ENCODE data around the gene IL22RA1. TPM values are rescaled to one million over a fixed set of nuclear protein-coding genes. Genes with fewer than 3 reads are reported as not detected.

IL22RA1 gene, protein sequence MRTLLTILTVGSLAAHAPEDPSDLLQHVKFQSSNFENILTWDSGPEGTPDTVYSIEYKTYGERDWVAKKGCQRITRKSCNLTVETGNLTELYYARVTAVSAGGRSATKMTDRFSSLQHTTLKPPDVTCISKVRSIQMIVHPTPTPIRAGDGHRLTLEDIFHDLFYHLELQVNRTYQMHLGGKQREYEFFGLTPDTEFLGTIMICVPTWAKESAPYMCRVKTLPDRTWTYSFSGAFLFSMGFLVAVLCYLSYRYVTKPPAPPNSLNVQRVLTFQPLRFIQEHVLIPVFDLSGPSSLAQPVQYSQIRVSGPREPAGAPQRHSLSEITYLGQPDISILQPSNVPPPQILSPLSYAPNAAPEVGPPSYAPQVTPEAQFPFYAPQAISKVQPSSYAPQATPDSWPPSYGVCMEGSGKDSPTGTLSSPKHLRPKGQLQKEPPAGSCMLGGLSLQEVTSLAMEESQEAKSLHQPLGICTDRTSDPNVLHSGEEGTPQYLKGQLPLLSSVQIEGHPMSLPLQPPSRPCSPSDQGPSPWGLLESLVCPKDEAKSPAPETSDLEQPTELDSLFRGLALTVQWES
- not detected for total RNA-seq
- long read RNA-seq = 0 reads

DNA sequence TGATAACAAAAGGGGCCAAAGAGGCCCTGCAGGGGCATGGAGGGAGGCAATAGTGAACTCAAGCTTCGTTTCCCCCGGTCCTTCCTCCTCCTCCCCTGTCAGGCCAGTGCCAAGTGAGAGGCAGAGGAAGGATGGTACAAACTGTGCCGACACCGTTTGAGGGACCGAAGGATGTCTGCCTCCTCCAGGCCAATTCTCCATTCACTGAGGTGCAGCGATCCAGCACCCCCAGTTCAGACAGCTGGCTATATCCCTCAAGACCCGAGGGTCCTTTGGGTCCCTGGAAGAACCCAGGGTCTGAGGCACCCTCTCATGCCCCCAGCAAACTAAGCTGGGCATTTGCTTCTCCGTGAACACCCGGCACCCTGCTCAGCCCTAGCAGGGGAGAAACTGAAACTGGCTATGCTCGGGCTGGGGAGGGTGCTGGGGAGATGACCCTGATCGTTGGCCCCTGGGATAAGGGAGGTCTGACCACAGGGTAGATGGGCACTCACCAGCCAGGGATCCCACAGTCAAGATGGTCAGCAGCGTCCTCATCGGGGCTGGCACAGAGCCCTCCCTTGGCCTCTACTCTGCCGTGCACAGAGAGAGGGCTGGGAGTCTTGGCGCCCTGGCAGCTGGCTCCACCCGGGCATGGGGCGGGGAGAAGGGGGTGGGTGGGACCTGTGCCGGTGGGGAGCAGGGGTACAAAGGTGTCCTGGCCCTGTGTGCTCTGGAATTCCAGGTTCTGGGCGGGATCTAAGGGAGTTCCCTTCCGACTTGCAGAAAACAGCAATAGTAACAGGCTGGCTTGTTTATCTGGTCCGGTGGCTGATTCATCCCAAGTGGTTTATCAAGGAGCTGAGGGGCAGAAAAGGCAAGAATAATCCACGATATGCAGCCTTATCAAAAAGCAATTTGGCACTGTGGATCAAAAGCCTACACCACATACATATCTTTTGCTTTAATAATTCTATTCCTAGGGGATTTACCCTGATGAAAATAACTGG is at the start of gene IL22RA1:
Gene IL22RA1 (minus strand): TSS at position 595 of the 989 bp plus-strand sequence. CDS start 58 bp downstream, at position 537.
- no peak for DNase-seq (ENCODE audit: low spot score)

DNA sequence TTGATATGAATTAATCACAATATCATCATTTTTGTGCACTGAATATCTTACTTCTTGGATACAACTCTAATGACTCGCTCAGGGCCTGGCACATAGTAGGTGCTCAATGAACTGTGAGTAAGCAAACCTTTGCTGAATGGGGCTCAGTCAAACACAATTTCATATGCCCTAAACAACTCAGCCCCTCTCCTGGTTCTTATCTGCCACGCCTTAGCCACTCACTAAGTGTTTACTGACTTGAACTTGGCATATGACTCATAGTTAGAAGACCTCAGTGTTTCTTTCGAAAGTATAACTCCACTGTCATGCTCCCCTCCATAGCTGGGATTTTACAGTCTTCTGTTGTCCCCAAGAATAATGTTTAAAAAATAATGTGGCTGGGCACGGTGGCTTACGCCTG is 48.9 kb upstream of the IL22RA1 start:
- DNase-seq (ENCODE audit: low spot score) = no peak

DNA sequence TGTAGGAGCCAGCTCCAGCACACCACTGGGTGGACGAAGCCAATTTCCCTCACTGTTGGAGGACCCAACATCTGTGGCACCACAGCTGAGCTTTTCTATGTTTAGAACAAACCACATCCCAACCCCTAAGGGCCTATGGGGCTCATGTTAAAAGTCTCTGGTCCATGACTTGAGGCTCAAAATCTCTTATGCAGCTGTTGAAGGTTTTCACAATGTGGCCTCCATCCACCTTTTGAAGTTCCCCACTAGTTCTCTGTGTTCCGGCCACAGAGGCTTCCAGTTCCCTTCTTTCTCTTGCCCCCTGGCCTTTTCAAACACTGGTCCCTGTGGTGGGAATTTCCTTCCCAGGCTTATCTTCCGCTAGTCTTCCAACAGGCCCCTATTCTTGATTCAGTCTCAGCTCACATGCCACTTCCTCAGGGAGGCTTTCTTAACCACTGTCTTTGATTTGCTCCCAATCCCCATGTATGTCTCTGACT is 48.1 kb upstream of the IL22RA1 start:
- DNase-seq (ENCODE audit: low spot score) = peak; percentile 22

DNA sequence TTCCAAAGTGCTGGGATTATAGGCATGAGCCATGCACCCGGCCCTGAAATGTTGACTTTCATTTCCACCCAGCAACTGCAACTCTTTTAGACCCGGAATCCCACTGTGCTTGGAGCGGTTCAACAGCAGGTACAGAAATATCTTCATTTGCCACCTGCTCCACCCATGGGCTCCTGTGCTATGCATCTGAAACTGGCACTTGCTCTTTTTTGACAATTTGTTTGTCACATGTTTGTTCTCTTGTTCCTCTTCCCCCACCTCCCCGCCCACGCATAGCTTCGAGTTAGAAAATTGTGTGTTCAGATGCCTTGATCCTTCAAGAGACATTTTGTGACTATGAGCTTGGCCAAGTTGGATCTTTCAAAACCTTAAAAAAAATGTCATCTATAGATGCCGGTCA is 46.6 kb upstream of the IL22RA1 start:
- no peak for DNase-seq (ENCODE audit: low spot score)

DNA sequence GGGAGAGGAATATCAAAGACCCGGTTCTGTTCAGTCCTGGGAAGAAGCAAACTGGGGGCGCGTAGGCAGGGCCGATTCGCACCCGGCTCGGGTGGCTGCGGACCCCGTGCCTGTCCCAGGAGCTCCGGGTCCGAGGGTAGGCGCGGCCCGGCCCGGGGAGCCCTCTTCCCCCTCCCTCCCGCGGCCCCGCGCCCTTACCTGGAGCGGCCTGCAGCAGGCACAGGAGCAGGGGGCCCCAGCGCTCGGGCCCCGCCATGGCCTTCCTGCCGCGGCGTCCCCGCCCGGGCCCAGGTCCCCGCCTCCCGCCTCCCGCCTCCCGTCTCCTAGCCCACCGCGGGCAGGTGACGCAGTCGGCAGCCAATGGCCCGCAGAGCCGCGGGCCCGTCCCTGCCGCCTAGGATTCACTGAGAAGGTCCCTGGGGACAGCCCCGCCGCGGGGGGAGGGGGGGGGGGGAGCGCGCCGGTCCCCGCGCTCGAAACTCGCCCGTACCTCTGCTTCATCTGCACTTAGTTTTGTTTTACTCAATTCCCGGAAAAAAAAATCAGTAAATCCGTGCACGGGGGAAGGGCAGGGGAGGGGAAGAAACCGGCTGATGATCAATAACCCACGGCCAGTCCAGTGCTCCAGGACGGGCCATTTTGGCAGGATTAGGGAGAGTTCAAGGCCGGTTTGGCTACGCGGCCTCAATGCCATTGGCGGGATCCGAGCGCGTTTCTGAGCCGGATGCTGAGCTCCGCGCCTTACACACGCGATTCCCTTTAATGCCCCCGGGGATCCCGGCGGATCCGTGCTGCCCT is 44.3 kb upstream of the IL22RA1 start, which contains the start of gene IFNLR1:
Gene IFNLR1 (minus strand): TSS at position 297 of the 798 bp plus-strand sequence. CDS start 41 bp downstream, at position 256.
- no peak for DNase-seq (ENCODE audit: low spot score)

DNA sequence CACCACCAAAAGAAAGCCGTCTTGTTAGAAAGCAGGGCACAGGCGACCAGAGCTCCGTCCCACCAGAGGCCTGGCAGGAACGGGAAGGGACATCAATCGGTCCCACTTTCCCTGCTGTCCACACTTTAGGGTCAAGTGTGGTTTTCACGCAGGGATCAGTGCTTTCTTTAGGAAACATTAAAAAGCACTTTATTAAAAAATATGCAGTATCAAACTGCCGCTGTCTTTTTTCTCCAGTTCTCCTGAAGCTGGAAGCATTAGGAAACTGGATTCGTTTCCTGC is 43.7 kb upstream of the IL22RA1 start:
- DNase-seq (ENCODE audit: low spot score) = no peak

DNA sequence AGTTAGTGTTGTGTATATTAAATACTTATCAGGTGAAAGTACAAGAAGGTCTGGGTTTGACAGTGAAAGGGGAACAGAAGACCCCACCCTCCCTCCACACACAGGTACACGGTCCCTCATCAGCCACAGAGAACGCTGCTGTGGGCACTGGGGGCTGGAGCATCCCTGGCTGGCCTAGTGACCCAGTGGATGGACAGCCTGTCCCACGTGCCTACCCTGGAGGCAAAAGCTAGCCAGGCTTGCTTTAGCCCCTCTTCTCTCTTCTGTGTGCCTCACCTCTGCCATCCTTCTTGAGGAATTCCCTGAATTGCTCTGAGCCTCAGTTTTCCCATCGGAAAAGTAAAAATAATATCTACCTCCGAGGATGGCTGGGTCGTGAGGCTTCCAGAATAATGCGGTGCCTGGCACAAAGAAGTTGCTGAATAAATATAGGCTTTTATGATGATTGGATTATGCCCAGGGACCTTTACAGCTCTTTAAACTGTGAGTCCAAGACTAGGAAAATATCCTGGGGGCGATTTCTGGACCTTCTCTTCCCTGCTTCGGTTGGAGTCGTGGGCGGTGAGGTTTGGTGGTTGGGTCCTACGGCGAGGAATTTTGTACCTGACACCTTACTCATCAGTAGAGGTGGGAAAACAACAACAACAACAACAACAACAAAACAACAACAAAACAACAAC is 43.2 kb upstream of the IL22RA1 start:
- peak; percentile 37 for DNase-seq (ENCODE audit: low spot score)

DNA sequence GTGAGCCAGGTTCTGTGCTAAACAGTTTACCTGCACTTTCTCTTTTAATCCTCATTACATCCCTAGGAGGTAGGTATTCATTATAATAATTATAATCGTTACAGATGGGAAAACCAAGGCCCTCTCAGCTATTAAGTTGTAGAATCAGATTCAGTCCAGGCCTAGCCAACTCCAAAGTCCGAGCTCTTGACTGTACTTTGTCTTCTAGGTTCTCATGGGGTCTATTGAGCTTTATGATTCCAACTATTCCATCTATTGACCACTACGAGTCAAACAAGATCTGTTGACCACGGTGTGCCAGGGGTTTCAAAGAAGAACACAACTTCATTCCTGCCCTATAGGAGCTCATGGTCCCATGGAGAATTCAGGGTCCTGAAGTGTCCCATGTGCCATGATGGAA is 42.1 kb upstream of the IL22RA1 start:
- no peak for DNase-seq (ENCODE audit: low spot score)

DNA sequence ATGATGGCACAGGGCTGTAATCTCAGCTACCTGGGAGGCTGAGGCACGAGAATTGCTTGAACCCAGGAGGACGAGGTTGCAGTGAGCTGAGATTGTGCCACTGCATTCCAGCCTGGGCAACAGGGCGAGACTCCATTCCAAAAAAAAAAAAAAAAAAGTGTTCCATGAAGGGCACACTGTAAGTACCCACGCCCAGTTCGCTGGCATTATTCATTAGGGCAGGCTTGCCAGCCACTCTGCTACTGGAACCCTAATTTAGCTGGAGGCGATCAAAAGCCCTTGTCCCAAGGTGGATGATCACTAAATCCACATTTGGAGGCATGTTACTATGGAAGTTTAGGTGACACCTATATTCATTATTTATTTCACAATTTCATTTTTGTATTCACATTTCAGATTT is 39.1 kb upstream of the IL22RA1 start:
- no peak for DNase-seq (ENCODE audit: low spot score)

DNA sequence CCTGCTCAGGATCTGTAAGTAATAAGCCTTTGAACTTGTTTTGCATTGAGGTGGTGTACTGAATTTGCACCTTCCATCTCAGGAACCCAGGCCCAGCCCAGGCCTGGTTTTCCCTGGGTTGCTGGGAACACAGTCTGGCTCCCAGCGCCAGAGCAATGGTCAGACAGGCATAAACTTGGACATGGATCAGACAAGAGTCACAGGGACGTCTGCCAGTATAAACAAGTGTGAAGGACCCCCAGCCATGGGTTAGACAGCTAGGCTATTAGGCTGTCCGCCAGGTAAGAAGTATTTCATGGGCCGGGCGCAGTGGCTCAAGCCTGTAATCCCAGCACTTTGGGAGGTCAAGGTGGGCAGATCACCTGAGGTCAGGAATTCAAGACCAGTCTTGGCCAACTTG is 38.7 kb upstream of the IL22RA1 start:
- DNase-seq (ENCODE audit: low spot score) = peak; percentile 41

DNA sequence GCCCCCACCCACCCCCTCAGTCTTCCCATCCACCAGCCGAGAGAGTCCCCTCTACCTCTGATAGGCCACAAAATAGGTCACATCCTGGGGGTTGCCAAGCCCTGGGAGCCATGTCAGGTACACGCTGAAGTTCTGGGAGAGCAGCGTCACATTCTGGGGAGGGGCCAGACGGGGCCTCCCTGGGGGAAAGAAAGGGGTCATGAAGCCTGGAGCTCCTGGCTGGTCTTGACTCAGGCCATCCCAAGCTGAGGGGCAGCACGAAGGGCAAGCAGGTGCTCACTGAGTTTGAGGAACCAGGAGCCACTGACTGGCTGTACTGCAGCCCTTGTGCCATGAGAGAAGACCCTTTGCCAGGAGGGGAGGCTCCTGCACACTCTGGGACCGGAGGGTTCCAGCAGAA is 37.7 kb upstream of the IL22RA1 start:
- DNase-seq (ENCODE audit: low spot score) = peak; percentile 64

DNA sequence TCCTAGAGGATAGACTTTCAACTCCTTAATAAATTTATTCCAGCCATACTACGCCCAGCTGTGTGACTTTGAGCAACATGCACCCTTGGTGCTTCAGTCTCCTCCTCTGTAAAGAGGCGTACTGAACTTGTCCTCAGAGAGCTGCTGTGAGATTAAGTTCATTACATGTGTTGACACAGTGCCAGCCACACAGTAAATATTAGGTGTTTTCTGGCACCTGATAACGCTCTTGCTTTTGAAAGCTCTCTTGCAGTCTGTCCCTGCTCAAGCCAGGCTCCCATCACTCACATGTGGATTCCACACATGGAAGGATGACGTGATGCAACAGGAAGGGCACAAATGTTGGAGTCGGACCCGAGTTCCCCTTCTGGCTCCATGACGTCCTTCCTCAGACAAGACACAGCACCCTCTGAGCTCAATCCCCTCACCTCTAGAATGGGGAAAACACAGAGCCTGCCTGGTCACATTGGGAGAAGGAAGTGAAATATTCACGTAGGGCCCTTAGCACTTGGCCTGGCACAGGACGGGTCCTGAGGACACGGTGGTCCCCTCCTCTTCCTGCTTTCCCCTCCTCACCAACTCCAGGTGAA is 36.4 kb upstream of the IL22RA1 start:
- DNase-seq (ENCODE audit: low spot score) = peak; percentile 35

DNA sequence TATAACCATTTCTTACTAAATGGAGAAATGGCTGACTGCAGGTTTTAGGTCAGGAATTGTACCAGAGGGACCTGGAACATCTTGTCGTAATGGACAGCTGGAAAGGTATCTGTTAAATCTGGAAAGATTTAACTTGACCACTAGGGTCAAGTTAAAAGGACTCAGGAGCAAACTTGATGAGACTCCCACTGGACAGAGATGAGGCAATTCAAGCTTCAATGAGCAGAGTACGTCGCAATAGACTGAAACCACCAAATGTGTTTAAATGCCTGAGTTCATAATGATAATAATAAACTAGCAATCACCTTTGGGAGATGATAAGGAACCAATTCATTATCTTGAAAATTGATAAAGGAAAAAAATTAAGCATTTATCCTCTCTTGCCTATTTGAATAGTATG is 35.5 kb upstream of the IL22RA1 start:
- DNase-seq (ENCODE audit: low spot score) = no peak

DNA sequence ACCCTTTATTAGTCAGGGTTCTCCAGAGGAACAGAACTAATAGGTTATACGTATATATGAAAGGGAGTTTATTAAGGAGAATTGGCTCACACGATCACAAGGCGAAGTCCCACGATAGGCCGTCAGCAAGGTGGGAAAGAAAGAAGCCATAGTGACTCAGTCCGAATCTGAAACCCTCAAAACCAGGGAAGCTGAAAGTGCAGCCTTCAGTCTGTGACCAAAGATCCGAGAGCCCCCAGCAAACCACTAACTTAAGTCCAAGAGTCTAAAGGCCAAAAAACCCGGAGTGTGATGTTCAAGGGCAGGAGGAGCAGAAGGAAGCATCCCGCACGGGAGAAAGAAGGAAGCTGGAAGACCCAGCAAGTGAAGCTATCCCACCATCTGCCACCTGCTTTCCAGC is 34.2 kb upstream of the IL22RA1 start:
- no peak for DNase-seq (ENCODE audit: low spot score)

DNA sequence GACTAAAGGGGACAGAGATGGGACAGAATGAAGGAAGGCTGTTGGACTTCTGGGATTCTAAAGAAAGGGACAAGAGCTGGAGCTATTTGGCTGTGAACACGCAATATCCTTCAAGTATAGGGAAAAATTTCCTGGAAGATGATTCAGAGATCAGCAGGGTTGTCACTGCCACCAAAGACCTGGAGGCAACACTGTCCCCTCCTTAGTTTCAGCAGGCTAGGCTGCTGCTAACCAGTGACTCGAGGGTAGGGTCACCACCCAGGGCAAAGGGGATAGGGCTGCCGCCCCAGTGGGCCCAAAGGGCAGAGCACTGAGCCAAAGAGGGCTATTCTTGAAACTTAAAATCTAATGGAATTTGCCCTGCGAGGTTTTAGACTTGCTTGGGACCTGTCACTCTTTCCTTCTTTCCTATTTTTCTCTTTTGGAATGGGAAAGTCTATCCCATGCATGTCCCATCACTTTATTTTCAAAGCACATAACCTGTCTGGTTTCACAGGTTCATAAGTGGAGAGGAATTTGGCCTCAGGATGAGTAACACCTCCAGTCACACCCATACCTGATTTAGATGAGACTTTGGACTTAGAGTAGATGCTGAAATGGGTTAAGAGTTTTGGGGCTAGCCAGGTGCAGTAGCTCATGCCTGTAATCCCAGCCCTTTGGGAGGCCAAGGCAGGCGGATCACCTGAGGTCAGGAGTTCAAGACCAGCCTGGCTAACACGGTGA is 32.3 kb upstream of the IL22RA1 start:
- peak; percentile 18 for DNase-seq (ENCODE audit: low spot score)

DNA sequence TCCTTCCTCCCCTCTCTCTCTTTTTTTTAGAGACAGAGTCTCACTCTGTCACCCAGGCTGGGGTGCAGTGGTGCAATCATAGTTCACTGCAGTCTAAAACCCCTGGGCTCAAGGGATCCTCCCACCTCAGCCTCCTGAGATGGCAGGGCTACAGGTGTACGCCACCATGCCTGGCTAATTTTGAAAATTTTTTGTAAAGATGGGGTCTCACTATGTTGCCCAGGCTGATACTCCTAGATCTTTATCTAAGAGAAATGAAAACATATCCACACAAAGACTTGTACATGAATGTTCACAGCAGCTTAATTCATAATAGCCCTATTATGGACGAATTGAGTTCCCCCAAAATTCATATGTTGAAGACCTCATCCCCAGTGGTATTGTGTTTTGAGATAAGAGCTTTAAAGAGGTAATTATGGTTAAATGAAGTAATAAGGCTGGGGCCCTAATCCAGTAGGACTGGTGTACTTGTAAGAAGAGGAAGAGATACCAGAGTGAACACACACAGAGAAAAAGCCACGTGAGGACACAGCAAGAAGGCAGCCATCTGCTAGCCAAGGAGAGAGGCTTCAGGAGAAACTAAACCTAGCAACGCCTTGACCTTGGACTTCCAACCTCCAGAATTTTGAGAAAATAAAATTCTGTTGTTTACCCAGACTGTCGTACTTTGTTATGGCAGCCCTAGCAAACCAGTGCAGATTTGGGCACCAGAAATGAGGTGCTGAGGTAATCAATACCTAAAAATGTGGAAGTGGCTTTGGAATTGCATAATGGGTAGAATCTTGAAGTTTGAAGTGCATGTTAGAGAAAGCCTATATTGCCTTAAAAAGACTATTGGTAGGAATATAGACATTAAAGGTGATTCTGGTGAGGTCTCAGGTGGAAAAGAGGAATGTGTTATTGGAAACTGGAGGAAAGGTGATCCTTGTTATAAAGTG is 31.0 kb upstream of the IL22RA1 start:
- DNase-seq (ENCODE audit: low spot score) = peak; percentile 6

DNA sequence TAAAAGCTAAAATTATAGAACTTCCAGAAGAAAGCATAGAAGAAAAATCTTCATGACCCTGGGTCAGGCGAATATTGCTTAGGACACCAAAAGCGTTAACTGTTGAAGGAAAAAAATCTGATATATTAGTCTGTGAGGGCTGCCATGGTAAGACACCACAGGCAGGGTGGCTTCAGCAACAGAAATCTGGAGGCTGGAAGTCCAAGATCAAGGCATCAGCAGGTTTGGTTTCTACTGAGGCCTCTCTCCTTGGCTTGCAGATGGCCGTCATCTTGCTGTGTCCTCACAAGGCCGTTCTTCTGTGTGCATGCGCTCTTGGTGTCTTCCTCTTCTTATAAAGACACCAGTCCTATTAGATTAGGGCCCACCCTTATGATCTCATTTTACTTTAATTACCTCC is 29.7 kb upstream of the IL22RA1 start:
- peak; percentile 33 for DNase-seq (ENCODE audit: low spot score)

DNA sequence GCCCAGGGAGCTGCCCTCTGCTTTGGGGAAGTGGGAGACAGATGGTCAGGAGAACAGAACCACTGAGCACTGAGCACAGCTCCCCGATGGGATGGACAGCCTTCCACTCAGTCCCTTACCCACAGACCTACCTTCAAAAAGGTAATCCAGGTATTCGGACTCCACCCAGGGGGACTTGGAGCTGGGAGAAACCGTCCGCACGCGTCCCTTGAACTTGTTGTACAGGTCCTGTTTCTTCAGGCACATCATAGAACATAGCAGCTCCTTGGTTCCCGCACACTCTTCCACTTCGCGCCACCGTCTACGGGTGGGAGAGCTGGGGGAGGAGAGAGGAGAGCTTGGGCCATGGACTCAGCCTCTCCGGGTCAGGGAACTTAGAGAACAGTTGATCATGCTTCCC is 26.3 kb upstream of the IL22RA1 start:
- DNase-seq (ENCODE audit: low spot score) = no peak
